Ovary (tissue), 9 donors: ENCODE data around the gene ZNF821. TPM values are rescaled to one million over a fixed set of nuclear protein-coding genes. Genes with fewer than 3 reads are reported as not detected.

Experiments used
- DNase-seq, 5 donors: peaks; one replicate each; pipeline ENCODE4 v3.0.0-alpha.2; 2019 to 2020
- H3K27ac ChIP-seq, 2 donors: fragments of 200-600 bp; one replicate each; pipeline versions ENCODE4 v1.5.1 to v1.8.0; 2019 to 2022
- H3K27me3 ChIP-seq: fragments of 200-600 bp; one replicate; pipeline ENCODE4 v1.8.0; 2022
- H3K36me3 ChIP-seq: fragments of 200-600 bp; sonication (generic); one replicate; pipeline ENCODE4 v1.5.1; 2019
- H3K4me1 ChIP-seq: one replicate; pipeline ENCODE4 v1.8.1; 2013; ENCODE audit warnings: mild to moderate bottlenecking, moderate library complexity; ENCODE audit not compliant: insufficient read depth
- H3K4me3 ChIP-seq: fragments of 200-600 bp; sonication (generic); one replicate; pipeline ENCODE4 v1.5.1; 2017
- H3K9me3 ChIP-seq, 2 donors: fragments of 200-600 bp in 1 of 2; sonication (generic) in 1 of 2; one replicate each; pipeline versions ENCODE4 v1.5.1 to v1.8.1; 2013 to 2019; ENCODE audit warnings: mild to moderate bottlenecking in 1 of 2, moderate library complexity in 1 of 2
- CTCF ChIP-seq, 3 donors: fragments of 450-650 bp in 2 of 3; fragments of 200-600 bp in 1 of 3; IDR thresholded peaks; one replicate each; pipeline versions ENCODE4 v1.5.1 to v1.8.0; 2016 to 2022; ENCODE audit warnings: antibody characterized with exemption in 3 of 3, mild to moderate bottlenecking in 1 of 3
- EP300 ChIP-seq: sonication (generic); formaldehyde crosslinking; IDR thresholded peaks from one replicate; pipeline ENCODE4 v1.6.1; 2017; ENCODE audit warnings: antibody characterized with exemption
- POLR2A ChIP-seq: fragments of 450-650 bp; IDR thresholded peaks from one replicate; pipeline ENCODE4 v1.6.1; 2017; ENCODE audit warnings: antibody characterized with exemption, mild to moderate bottlenecking, moderate library complexity
- WGBS, 3 donors: extraction: QIAGEN DNeasy Blood & Tissue Kit in 1 of 3; methylation state at CpG; one replicate each; pipeline versions ENCODE4 v1.1.5 to v1.1.7; 2013 to 2017; 5-methylcytosine and 5-hydroxymethylcytosine counted together
- intact Hi-C, 4 donors: fragments of 100-400 bp; cut with DNase I; formaldehyde crosslinking; loops; one replicate each; pipeline versions ENCODE4 v1.11.0 to v1.15.1; 2022 to 2023
- polyA plus RNA-seq, 2 donors: library from polyadenylated mRNA; stranded (reverse); fragments of 200-250 nt in 1 of 2; fragments of 350-450 nt in 1 of 2; fragmentation: Illumina TruSeq in 1 of 2; extraction: RNeasy Lipid Tissue Mini Kit (QIAGEN cat#74804) in 1 of 2; gene quantifications; one replicate each; pipeline ENCODE4 v1.2.3, GENCODE V29; 2013 to 2014
- total RNA-seq, 7 donors: library from RNA; depleted of rRNA in 2 of 7; stranded (reverse); fragments of >200 nt in 2 of 7; fragmentation: NEBNext Ultra II Directional in 3 of 7; extraction: Animal tissue kit (Norgen Biotek cat#: 25700) in 3 of 7; gene quantifications; one replicate each; pipeline versions ENCODE4 v1.1.0 to v1.2.4, GENCODE V29; 2016 to 2023
- donor health status: DM: no; HTN: no; CAD: no; lungs with moderate emphysema.
- donor health status: DM: no; HTN: no; CAD: no.
- donor health status: Bipolar disorder and iron deficiency.
- donor health status: DM: yes; HTN: yes; CAD: no.
- donor health status: DM: no; HTN: no; CAD: no.
- donor health status: DM: yes; HTN: yes; CAD: no.

The ZNF821 gene
- total and polyA plus RNA-seq, 9 donors, result 7.6 to 14.1 (median 11.7) TPM

- intact Hi-C loops, result no loop called here
- no peaks in the 10 kb centered on the region for H3K36me3 ChIP-seq
- no peaks in the 10 kb centered on the region for H3K27me3 ChIP-seq
- DNase-seq, result no peak
- 87 to 88% (median 87%) methylated on average over 10 of the region's 10 CpGs for WGBS, 3 donors
- TF ChIP-seq EP300, result no peak
- TF ChIP-seq POLR2A, result no peak
- no peak for TF ChIP-seq CTCF (IDR thresholded peaks at IDR 0.05)
- H3K4me1 ChIP-seq, result peaks cover 9% of the 10 kb centered on the region
- H3K9me3 ChIP-seq, result no peaks in the 10 kb centered on the region
- H3K4me3 ChIP-seq, result no peak overlapping the region
- no peak overlapping the region for H3K27ac ChIP-seq
Observed at GRCh38 chr16:71923941-71924690, 40.1 kb upstream of the ZNF821 start.

DNA sequence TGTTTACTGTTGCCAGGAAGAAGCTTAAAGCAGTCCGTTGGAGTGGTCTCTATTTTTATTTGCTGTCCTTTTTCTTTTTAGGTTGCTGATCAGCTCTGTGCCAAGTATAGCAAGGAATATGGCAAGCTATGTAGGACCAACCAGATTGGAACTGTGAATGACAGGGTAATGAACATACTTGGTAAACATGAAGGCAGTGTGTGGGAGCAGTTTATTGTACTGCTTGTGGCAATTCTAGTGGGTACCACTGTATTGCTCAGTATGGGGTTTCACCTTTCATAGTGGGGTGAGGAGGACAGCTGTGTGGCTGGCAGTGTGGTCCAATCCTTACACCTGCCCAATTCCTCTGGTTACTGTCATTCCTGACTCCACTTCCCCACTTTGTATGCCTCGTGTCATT is 36.7 kb upstream of the ZNF821 start:
- intact Hi-C loops, result no loop called here
- H3K4me3 ChIP-seq, result no peak overlapping the region
- TF ChIP-seq POLR2A, result no peak
- TF ChIP-seq CTCF (IDR thresholded peaks at IDR 0.05), result no peak
- no peak for TF ChIP-seq EP300
- WGBS, 3 donors, result 81% methylated on average over 2 of the region's 2 CpGs
- H3K36me3 ChIP-seq, result no peaks in the 10 kb centered on the region
- no peak for DNase-seq
- H3K27me3 ChIP-seq, result no peaks in the 10 kb centered on the region
- H3K4me1 ChIP-seq, result peaks cover 16% of the 10 kb centered on the region
- no peak overlapping the region for H3K27ac ChIP-seq
- H3K9me3 ChIP-seq, result no peaks in the 10 kb centered on the region

- no peak for DNase-seq
- Histone ChIP-seq H3K9me3 (no peaks in the 10 kb centered on the region), H3K27me3 (no peaks in the 10 kb centered on the region), H3K36me3 (no peaks in the 10 kb centered on the region), H3K27ac (no peak overlapping the region), H3K4me3 (no peak overlapping the region), H3K4me1 (peaks cover 21% of the 10 kb centered on the region)
- WGBS, 3 donors, result 39 to 52% (median 44%) methylated on average over 3 of the region's 3 CpGs
- no peak for TF ChIP-seq EP300
- TF ChIP-seq CTCF (IDR thresholded peaks at IDR 0.05), result no peak
- no peak for TF ChIP-seq POLR2A
- intact Hi-C loops, result no loop called here
Observed at GRCh38 chr16:71919035-71919434, 35.1 kb upstream of the ZNF821 start.

DNA sequence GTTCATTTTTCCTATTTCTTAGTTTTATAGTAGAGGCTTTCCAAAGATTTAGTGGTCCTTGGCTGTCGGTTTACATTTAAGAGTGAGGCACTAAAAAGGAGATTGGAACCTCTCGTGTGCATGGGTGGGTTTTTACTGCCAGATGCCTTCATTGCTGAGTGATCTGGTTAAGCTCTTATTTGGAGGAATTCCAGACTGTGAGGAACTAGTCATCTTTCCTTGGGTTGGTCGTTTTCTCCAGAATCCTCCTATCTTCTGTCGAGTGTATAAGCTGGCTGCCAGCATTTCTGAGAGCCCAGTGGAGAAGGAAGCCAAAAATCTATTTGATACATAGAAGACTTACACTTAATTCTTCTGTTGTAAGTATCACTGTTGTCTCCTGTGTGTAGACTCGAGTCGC is 33.9 kb upstream of the ZNF821 start:
- TF ChIP-seq CTCF (IDR thresholded peaks at IDR 0.05) (no peak), EP300 (no peak), POLR2A (no peak)
- 51 to 58% (median 57%) methylated on average over 6 of the region's 6 CpGs for WGBS, 3 donors
- no peak for DNase-seq

More for the DNA sequence above, 33.9 kb upstream of the ZNF821 start:
- H3K36me3 ChIP-seq, result no peaks in the 10 kb centered on the region
- H3K9me3 ChIP-seq, result no peaks in the 10 kb centered on the region
- no peaks in the 10 kb centered on the region for H3K27me3 ChIP-seq
- peaks cover 21% of the 10 kb centered on the region for H3K4me1 ChIP-seq
- intact Hi-C loops, result no loop called here
- no peak overlapping the region for H3K27ac ChIP-seq
- no peak overlapping the region for H3K4me3 ChIP-seq
